Activated B cell treated with CpG ODN at 0.5 μM for 24 hours (primary cell): ENCODE data around the gene EFCAB8. TPM values are rescaled to one million over a fixed set of nuclear protein-coding genes. Genes with fewer than 3 reads are reported as not detected.

Experiments
- ATAC-seq: fragments of 200-7000 bp; cut with Tn5 transposase; one replicate; pipeline ENCODE4 v1.10.0; 2021; ENCODE audit warnings: low read depth, mild to moderate bottlenecking, moderate library complexity
- CTCF ChIA-PET: fragments of 350-600 bp; sonication (Branson Sonifier 250); formaldehyde crosslinking; loops from one replicate; lab custom pipeline; 2021; ENCODE audit warnings: antibody characterized with exemption; lab: Charles Lee
- POLR2A ChIA-PET: fragments of 350-600 bp; sonication (Branson Sonifier 250); formaldehyde crosslinking; loops from one replicate; lab custom pipeline; 2021; ENCODE audit warnings: antibody characterized with exemption; lab: Charles Lee
- DNase-seq: peaks from one replicate; pipeline ENCODE4 v3.0.0; 2022
- H3K27ac Mint-ChIP-seq: one replicate; pipeline ENCODE4 v1.8.0; 2020; ENCODE audit warnings: mixed read lengths
- H3K27me3 Mint-ChIP-seq: one replicate; pipeline ENCODE4 v1.8.0; 2021; ENCODE audit warnings: mixed read lengths
- H3K36me3 Mint-ChIP-seq: one replicate; pipeline ENCODE4 v1.8.0; 2021; ENCODE audit warnings: low read depth, mixed read lengths
- H3K4me1 Mint-ChIP-seq: one replicate; pipeline ENCODE4 v1.8.0; 2021; ENCODE audit warnings: mixed read lengths
- H3K4me3 Mint-ChIP-seq: one replicate; pipeline ENCODE4 v1.8.0; 2020; ENCODE audit warnings: mild to moderate bottlenecking, mixed read lengths
- H3K9me3 Mint-ChIP-seq: one replicate; pipeline ENCODE4 v1.8.0; 2020; ENCODE audit warnings: mixed read lengths
- CTCF ChIP-seq: fragments of 200-600 bp; IDR thresholded peaks from one replicate; pipeline ENCODE4 v1.8.0; 2022; ENCODE audit warnings: antibody characterized with exemption, mild to moderate bottlenecking
- intact Hi-C: fragments of 100-400 bp; cut with micrococcal nuclease; formaldehyde crosslinking; loops from one replicate; pipeline ENCODE4 v1.15.1; 2024
- total RNA-seq: library from RNA; stranded (reverse); gene quantifications from 2 replicates; pipeline ENCODE4 v1.2.3, GENCODE V29; 2022

Gene EFCAB8
- total RNA-seq, 1 donor from 2014 or later, result 0.71 TPM

GRCh38 chr20:33010133-33010504 lies 151.4 kb downstream of the EFCAB8 start:
- peaks cover 3% of the 10 kb centered on the region for H3K9me3 Mint-ChIP-seq
- intact Hi-C loops, result no loop called here
- H3K27me3 Mint-ChIP-seq, result no peaks in the 10 kb centered on the region
- DNase-seq (no peak), ATAC-seq (no peak)
- H3K36me3 Mint-ChIP-seq, result no peaks in the 10 kb centered on the region
- CTCF ChIA-PET, result no interaction called here
- no peak overlapping the region for H3K4me3 Mint-ChIP-seq
- no peak for TF ChIP-seq CTCF
- H3K27ac Mint-ChIP-seq, result no peak overlapping the region
- POLR2A ChIA-PET, result no interaction called here
- H3K4me1 Mint-ChIP-seq, result no peaks in the 10 kb centered on the region

DNA sequence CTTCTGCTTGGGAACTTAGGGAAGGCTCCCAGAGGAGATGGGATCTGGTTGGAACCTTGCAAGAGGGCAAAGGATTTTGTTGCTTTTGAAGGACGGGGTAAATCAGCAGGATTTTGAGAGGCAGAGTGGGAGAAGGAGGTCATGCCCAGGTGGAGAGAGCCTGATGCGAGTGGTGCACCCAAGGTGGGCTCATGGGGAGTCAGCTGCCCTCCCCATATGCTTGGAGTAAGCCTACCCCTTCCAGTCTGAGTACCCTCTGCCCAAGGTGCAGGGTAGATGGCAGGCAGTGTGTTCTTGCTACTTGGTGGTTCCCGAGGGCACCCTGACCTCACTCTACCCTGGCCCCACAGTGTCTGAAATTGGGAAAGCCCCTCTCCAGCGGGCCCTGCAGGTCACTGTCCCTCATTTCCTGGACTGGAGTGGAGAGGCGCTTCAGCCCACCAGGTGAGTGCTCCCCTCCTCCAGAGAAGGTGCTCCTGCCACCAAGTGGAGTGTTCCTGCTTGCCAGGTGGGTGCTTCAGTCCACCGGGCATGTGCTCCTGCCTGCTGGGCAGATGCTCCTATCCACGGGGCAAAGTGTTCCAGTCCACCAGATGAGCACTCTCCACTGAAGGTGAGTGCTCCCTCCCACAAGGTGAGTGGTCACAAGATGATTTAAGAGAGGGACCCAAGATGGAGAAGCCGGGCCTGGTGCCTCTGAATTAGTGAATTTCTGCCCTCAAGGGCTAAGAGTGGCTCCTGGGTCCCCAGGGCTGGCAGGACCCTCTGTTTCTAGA lies 152.1 kb downstream of the EFCAB8 start:
- CTCF ChIA-PET, result no interaction called here
- POLR2A ChIA-PET, result no interaction called here
- Mint-ChIP-seq H3K27ac (no peak overlapping the region), H3K4me1 (no peaks in the 10 kb centered on the region), H3K4me3 (no peak overlapping the region), H3K27me3 (no peaks in the 10 kb centered on the region), H3K36me3 (no peaks in the 10 kb centered on the region), H3K9me3 (no peaks in the 10 kb centered on the region)
- intact Hi-C loops, result no loop called here
- no peak for TF ChIP-seq CTCF
- no peak for DNase-seq
- ATAC-seq, result no peak

Other genes starting within 250 kb of the EFCAB8 start
- 0.05 TPM in 1 of 2 replicates, not detected in the other for gene C20orf203, start 185.0 kb upstream of the EFCAB8 start, total RNA-seq
- 35.5 and 37.9 TPM in 2 replicates for gene COMMD7, start 115.5 kb upstream of the EFCAB8 start, total RNA-seq
- 0.20 and 0.32 TPM in 2 replicates for gene DNMT3B, start 96.5 kb upstream of the EFCAB8 start, total RNA-seq
- gene MAPRE1, start 39.0 kb upstream of the EFCAB8 start, total RNA-seq, result 97.4 and 98.1 TPM in 2 replicates
- gene SUN5, start 145.5 kb downstream of the EFCAB8 start, total RNA-seq, result not detected in 2 replicates
- gene BPIFB2, start 148.8 kb downstream of the EFCAB8 start, total RNA-seq, result not detected in 2 replicates
- gene BPIFB6, start 172.7 kb downstream of the EFCAB8 start, total RNA-seq, result not detected in 2 replicates
- not detected in 2 replicates for gene BPIFB3, start 195.0 kb downstream of the EFCAB8 start, total RNA-seq
- not detected in 2 replicates for gene BPIFB4, start 220.7 kb downstream of the EFCAB8 start, total RNA-seq